Liver (tissue), 9 donors: ENCODE results near the gene CCDC80. TPM values are rescaled to one million over a fixed set of nuclear protein-coding genes. Genes with fewer than 3 reads are reported as not detected.

Experiments used
- DNase-seq: peaks from one replicate; pipeline ENCODE4 v3.0.0-alpha.2; 2017; ENCODE audit warnings: low spot score
- H3K27ac ChIP-seq, 2 donors: one replicate each; pipeline ENCODE4 v1.7.0; 2013; ENCODE audit warnings: inconsistent platforms in 2 of 2, low read length in 2 of 2, control low read depth in 1 of 2, low read depth in 1 of 2, mild to moderate bottlenecking in 1 of 2
- H3K27me3 ChIP-seq, 4 donors: one replicate each; pipeline versions ENCODE4 v1.6.1 to v1.7.0; 2013; ENCODE audit warnings: low read length in 3 of 4, inconsistent platforms in 1 of 4, mild to moderate bottlenecking in 1 of 4, moderate library complexity in 1 of 4; ENCODE audit not compliant: control insufficient read depth in 4 of 4, insufficient read depth in 4 of 4
- H3K36me3 ChIP-seq, 4 donors: one replicate each; pipeline versions ENCODE4 v1.6.1 to v1.7.0; 2013; ENCODE audit warnings: low read length in 3 of 4, mild to moderate bottlenecking in 3 of 4, low read depth in 1 of 4, moderate library complexity in 1 of 4; ENCODE audit not compliant: control insufficient read depth in 4 of 4, insufficient read depth in 3 of 4
- H3K4me1 ChIP-seq, 4 donors: one replicate each; pipeline versions ENCODE4 v1.6.1 to v1.7.0; 2013; ENCODE audit warnings: low read length in 3 of 4, mild to moderate bottlenecking in 3 of 4, moderate library complexity in 1 of 4; ENCODE audit not compliant: control insufficient read depth in 4 of 4, insufficient read depth in 4 of 4
- H3K4me3 ChIP-seq, 3 donors: one replicate each; pipeline versions ENCODE4 v1.6.1 to v1.7.0; 2013; ENCODE audit warnings: low read length in 3 of 3, control low read depth in 1 of 3, low read depth in 1 of 3, mild to moderate bottlenecking in 1 of 3
- H3K9ac ChIP-seq, 2 donors: one replicate each; pipeline ENCODE4 v1.7.0; 2013; ENCODE audit warnings: low read length in 2 of 2, mild to moderate bottlenecking in 2 of 2, moderate library complexity in 2 of 2, control low read depth in 1 of 2, low read depth in 1 of 2
- H3K9me3 ChIP-seq, 4 donors: one replicate each; pipeline versions ENCODE4 v1.6.1 to v1.7.0; 2013; ENCODE audit warnings: low read length in 3 of 4; ENCODE audit not compliant: control insufficient read depth in 4 of 4
- ATF3 ChIP-seq: IDR thresholded peaks from 2 replicates; pipeline ENCODE4 v1.6.1; 2016; ENCODE audit warnings: antibody characterized with exemption
- FOXA2 ChIP-seq: IDR thresholded peaks from 2 replicates; pipeline ENCODE4 v1.6.1; 2016; ENCODE audit warnings: antibody characterized with exemption
- GABPA ChIP-seq, 2 donors: IDR thresholded peaks in 1 of 2; conservative IDR thresholded peaks in 1 of 2; 2 replicates each; pipeline ENCODE4 v1.6.1; 2016; ENCODE audit warnings: antibody characterized with exemption in 2 of 2, mild to moderate bottlenecking in 1 of 2, moderate library complexity in 1 of 2
- HNF4G ChIP-seq: IDR thresholded peaks from 2 replicates; pipeline ENCODE4 v1.6.1; 2016; ENCODE audit warnings: antibody characterized with exemption
- JUND ChIP-seq, 2 donors: IDR thresholded peaks; 2 replicates each; pipeline ENCODE4 v1.6.1; 2016; ENCODE audit warnings: antibody characterized with exemption in 2 of 2
- NR2F2 ChIP-seq: IDR thresholded peaks from 2 replicates; pipeline ENCODE4 v1.6.1; 2016; ENCODE audit warnings: antibody characterized with exemption
- RXRA ChIP-seq, 2 donors: IDR thresholded peaks; 2 replicates each; pipeline ENCODE4 v1.6.1; 2017 to 2018; ENCODE audit warnings: antibody characterized with exemption in 2 of 2, mild to moderate bottlenecking in 1 of 2
- SP1 ChIP-seq: IDR thresholded peaks from 2 replicates; pipeline ENCODE4 v1.6.1; 2018; ENCODE audit warnings: antibody characterized with exemption, mild to moderate bottlenecking
- WGBS: extraction: QIAGEN DNeasy Blood & Tissue Kit; methylation state at CpG from one replicate; pipeline ENCODE4 v1.1.7; 2013; 5-methylcytosine and 5-hydroxymethylcytosine counted together
- polyA plus RNA-seq, 2 donors: library from polyadenylated mRNA; stranded (reverse) in 1 of 2; unstranded in 1 of 2; fragments of 200-250 nt in 1 of 2; fragments of >200 nt in 1 of 2; fragmentation: Nextera tagmentation in 1 of 2; extraction: Ambion mirVana in 1 of 2; gene quantifications; one replicate each; pipeline versions ENCODE4 v1.2.1 to v1.2.3, GENCODE V29; 2013 to 2015
- total RNA-seq, 2 donors: library from RNA; depleted of rRNA; stranded (reverse); fragments of >200 nt; gene quantifications; one replicate each; pipeline ENCODE4 v1.2.3, GENCODE V29; 2014
- TF ChIP-seq, protein P1 (sequence below): IDR thresholded peaks from 2 replicates; pipeline ENCODE4 v1.6.1; 2016; ENCODE audit warnings: antibody characterized with exemption, mild to moderate bottlenecking
- TF ChIP-seq, protein P2 (sequence below): IDR thresholded peaks from 2 replicates; pipeline ENCODE4 v1.6.1; 2016; ENCODE audit warnings: antibody characterized with exemption
- TF ChIP-seq, protein P3 (sequence below): IDR thresholded peaks from 2 replicates; pipeline ENCODE4 v1.6.1; 2016; ENCODE audit warnings: antibody characterized with exemption
- donor health status: healthy.
- donor health status: healthy.
- donor health status: healthy.
- donor health status: healthy.
- donor health status: healthy.

CCDC80 gene
- total and polyA plus RNA-seq, 4 donors: 0.17 to 2.1 (median 1.1) TPM

GRCh38 chr3:112687616-112688015, 46.7 kb upstream of the CCDC80 start:
- WGBS: 83% methylated on average over 1 of the region's 1 CpG
- Histone ChIP-seq H3K36me3 (no peaks in the 10 kb centered on the region), H3K9ac (no peak overlapping the region), H3K4me3 (no peak overlapping the region), H3K27me3 (peaks cover 0 to 2% (median 0%) of the 10 kb centered on the region in 4 donors), H3K27ac (no peak overlapping the region), H3K9me3 (no peaks in the 10 kb centered on the region), H3K4me1 (no peaks in the 10 kb centered on the region)
- TF ChIP-seq ATF3: no peak
- TF ChIP-seq GABPA (IDR thresholded peaks at IDR 0.05 in 1 of 2, conservative IDR thresholded peaks at IDR 0.05 in 1 of 2): no peak
- no peak for TF ChIP-seq NR2F2
- TF ChIP-seq FOXA2: no peak
- TF ChIP-seq JUND (IDR thresholded peaks at IDR 0.05): no peak
- TF ChIP-seq RXRA (IDR thresholded peaks at IDR 0.05): no peak
- no peak for TF ChIP-seq SP1
- TF ChIP-seq, protein P1, sequence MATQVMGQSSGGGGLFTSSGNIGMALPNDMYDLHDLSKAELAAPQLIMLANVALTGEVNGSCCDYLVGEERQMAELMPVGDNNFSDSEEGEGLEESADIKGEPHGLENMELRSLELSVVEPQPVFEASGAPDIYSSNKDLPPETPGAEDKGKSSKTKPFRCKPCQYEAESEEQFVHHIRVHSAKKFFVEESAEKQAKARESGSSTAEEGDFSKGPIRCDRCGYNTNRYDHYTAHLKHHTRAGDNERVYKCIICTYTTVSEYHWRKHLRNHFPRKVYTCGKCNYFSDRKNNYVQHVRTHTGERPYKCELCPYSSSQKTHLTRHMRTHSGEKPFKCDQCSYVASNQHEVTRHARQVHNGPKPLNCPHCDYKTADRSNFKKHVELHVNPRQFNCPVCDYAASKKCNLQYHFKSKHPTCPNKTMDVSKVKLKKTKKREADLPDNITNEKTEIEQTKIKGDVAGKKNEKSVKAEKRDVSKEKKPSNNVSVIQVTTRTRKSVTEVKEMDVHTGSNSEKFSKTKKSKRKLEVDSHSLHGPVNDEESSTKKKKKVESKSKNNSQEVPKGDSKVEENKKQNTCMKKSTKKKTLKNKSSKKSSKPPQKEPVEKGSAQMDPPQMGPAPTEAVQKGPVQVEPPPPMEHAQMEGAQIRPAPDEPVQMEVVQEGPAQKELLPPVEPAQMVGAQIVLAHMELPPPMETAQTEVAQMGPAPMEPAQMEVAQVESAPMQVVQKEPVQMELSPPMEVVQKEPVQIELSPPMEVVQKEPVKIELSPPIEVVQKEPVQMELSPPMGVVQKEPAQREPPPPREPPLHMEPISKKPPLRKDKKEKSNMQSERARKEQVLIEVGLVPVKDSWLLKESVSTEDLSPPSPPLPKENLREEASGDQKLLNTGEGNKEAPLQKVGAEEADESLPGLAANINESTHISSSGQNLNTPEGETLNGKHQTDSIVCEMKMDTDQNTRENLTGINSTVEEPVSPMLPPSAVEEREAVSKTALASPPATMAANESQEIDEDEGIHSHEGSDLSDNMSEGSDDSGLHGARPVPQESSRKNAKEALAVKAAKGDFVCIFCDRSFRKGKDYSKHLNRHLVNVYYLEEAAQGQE: no peak
- TF ChIP-seq, protein P2, sequence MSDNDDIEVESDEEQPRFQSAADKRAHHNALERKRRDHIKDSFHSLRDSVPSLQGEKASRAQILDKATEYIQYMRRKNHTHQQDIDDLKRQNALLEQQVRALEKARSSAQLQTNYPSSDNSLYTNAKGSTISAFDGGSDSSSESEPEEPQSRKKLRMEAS: no peak
- TF ChIP-seq, protein P3, sequence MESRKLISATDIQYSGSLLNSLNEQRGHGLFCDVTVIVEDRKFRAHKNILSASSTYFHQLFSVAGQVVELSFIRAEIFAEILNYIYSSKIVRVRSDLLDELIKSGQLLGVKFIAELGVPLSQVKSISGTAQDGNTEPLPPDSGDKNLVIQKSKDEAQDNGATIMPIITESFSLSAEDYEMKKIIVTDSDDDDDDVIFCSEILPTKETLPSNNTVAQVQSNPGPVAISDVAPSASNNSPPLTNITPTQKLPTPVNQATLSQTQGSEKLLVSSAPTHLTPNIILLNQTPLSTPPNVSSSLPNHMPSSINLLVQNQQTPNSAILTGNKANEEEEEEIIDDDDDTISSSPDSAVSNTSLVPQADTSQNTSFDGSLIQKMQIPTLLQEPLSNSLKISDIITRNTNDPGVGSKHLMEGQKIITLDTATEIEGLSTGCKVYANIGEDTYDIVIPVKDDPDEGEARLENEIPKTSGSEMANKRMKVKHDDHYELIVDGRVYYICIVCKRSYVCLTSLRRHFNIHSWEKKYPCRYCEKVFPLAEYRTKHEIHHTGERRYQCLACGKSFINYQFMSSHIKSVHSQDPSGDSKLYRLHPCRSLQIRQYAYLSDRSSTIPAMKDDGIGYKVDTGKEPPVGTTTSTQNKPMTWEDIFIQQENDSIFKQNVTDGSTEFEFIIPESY: no peak
- TF ChIP-seq HNF4G: no peak
- DNase-seq: no peak

GRCh38 chr3:112687211-112687610, 46.3 kb upstream of the CCDC80 start:
- Histone ChIP-seq H3K36me3 (no peaks in the 10 kb centered on the region), H3K27me3 (peaks cover 0 to 2% (median 0%) of the 10 kb centered on the region in 4 donors), H3K9ac (no peak overlapping the region), H3K4me3 (no peak overlapping the region), H3K27ac (no peak overlapping the region), H3K9me3 (no peaks in the 10 kb centered on the region), H3K4me1 (no peaks in the 10 kb centered on the region)
- TF ChIP-seq RXRA (IDR thresholded peaks at IDR 0.05): no peak
- DNase-seq: no peak
- 49% methylated on average over 3 of the region's 3 CpGs for WGBS
